K562 (cell line): ENCODE results near the gene CXCL1. TPM values are rescaled to one million over a fixed set of nuclear protein-coding genes. Genes with fewer than 3 reads are reported as not detected.

Source experiments
- ATAC-seq: fragments of 200-7000 bp; cut with Tn5 transposase; 3 replicates; pipeline ENCODE4 v1.9.1; 2020; ENCODE audit warnings: moderate library complexity
- BruUV-seq: library from RNA; stranded (reverse); fragments of 400-500 nt; replicated peaks from 2 replicates; lab custom pipeline; 2021; lab: Mats Ljungman, UMichigan
- CTCF ChIA-PET: fragments of 300-600 bp; formaldehyde crosslinking; extraction: SDS; loops from one replicate; lab custom pipeline; 2021; ENCODE audit warnings: low intra/inter-chr PET ratio; lab: Yijun Ruan, JAX
- POLR2A ChIA-PET: fragments of 300-600, 350-650 bp; sonication (Branson Sonifier 250); formaldehyde crosslinking; extraction: SDS; loops from one replicate; lab custom pipeline; 2021; ENCODE audit warnings: antibody characterized with exemption, inconsistent platforms; lab: Yijun Ruan, JAX
- DNase-seq, 4 experiments: peaks; one replicate each; pipeline versions ENCODE4 v3.0.0 to v3.0.0-alpha.2; 2011 to 2018; ENCODE audit warnings: low spot score in 3 of 4, mixed read lengths in 3 of 4; ENCODE audit errors: extremely low read depth in 1 of 4
- FAIRE-seq: peaks from 2 replicates; lab custom pipeline; 2011; peaks lifted over from hg19 to GRCh38; lab: Jason Lieb, UNC
- H2AFZ ChIP-seq: 2 replicates; pipeline ENCODE4 v1.6.0; 2011; ENCODE audit warnings: low read depth, low read length, control low read depth, inconsistent platforms
- H3K27ac ChIP-seq: fragments of 200-600 bp; 3 replicates; pipeline ENCODE4 v1.8.0; 2011; ENCODE audit warnings: low read depth, mild to moderate bottlenecking, control low read depth, inconsistent platforms, low read length, moderate library complexity, mixed read lengths; ENCODE audit errors: extremely low read depth
- H3K27me3 ChIP-seq, 2 experiments: fragments of 300-600 bp in 1 of 2; 2 replicates in 1 of 2; 3 replicates in 1 of 2; pipeline versions ENCODE4 v1.6.0 to v1.8.0; 2011; ENCODE audit warnings: inconsistent platforms in 2 of 2, low read length in 2 of 2, mild to moderate bottlenecking in 1 of 2, mixed read lengths in 1 of 2, moderate library complexity in 1 of 2; ENCODE audit not compliant: control insufficient read depth in 2 of 2, insufficient read depth in 2 of 2
- H3K36me3 ChIP-seq: fragments of 300-600 bp; 3 replicates; pipeline ENCODE4 v1.8.0; 2011; ENCODE audit warnings: mild to moderate bottlenecking, low read length, inconsistent platforms; ENCODE audit not compliant: control insufficient read depth, insufficient read depth
- H3K4me1 ChIP-seq, 2 experiments: fragments of 200-600 bp in 1 of 2; replicated peaks in 1 of 2; 2 replicates in 1 of 2; 3 replicates in 1 of 2; pipeline versions ENCODE4 v1.5.1 to v1.8.0; 2011; ENCODE audit warnings: inconsistent platforms in 2 of 2, low read length in 2 of 2, mild to moderate bottlenecking in 1 of 2, mixed read lengths in 1 of 2, moderate library complexity in 1 of 2; ENCODE audit not compliant: control insufficient read depth in 2 of 2, insufficient read depth in 2 of 2
- H3K4me2 ChIP-seq: 2 replicates; pipeline ENCODE4 v1.6.1; 2011; ENCODE audit warnings: low read length, control low read depth, inconsistent platforms, mixed read lengths; ENCODE audit not compliant: insufficient read depth
- H3K4me3 ChIP-seq: fragments of 200-600 bp; sonication (generic), shearing (Covaris generic); 2 replicates; pipeline ENCODE4 v1.5.1; 2016; ENCODE audit warnings: control low read depth, inconsistent platforms
- H3K79me2 ChIP-seq: fragments of 200-600 bp; 3 replicates; pipeline ENCODE4 v1.8.0; 2011; ENCODE audit warnings: low read length, inconsistent platforms; ENCODE audit not compliant: control insufficient read depth, insufficient read depth
- H3K9ac ChIP-seq, 2 experiments: 2 replicates each; pipeline versions ENCODE4 v1.6.0 to v1.6.1; 2011; ENCODE audit warnings: low read depth in 2 of 2, low read length in 2 of 2, control low read depth in 1 of 2, inconsistent platforms in 1 of 2, mild to moderate bottlenecking in 1 of 2, mixed read lengths in 1 of 2; ENCODE audit not compliant: insufficient read depth in 1 of 2
- H3K9me1 ChIP-seq: one replicate; pipeline ENCODE4 v1.6.0; 2011; ENCODE audit warnings: inconsistent platforms, mild to moderate bottlenecking, low read length, moderate library complexity; ENCODE audit not compliant: control insufficient read depth, insufficient read depth
- H3K9me3 ChIP-seq: replicated peaks from 2 replicates; pipeline ENCODE4 v1.5.1; 2011; ENCODE audit warnings: low read depth, low read length, inconsistent platforms; ENCODE audit not compliant: control insufficient read depth, insufficient read depth
- H4K20me1 ChIP-seq: replicated peaks from 2 replicates; pipeline ENCODE4 v1.6.1; 2011; ENCODE audit warnings: low read length, inconsistent platforms, mixed read lengths; ENCODE audit not compliant: control insufficient read depth, insufficient read depth
- CBFA2T3 ChIP-seq: fragments of 450-650 bp; IDR thresholded peaks from 2 replicates; pipeline ENCODE4 v1.6.1; 2017
- RAD21 ChIP-seq, 2 experiments: fragments of 250-450 bp in 1 of 2; fragments of 450-650 bp in 1 of 2; sonication (Bioruptor Pico) in 1 of 2; formaldehyde crosslinking in 1 of 2; IDR thresholded peaks in 1 of 2; conservative IDR thresholded peaks in 1 of 2; 2 replicates each; pipeline versions ENCODE4 v1.4.0 to v1.8.0; 2020 to 2022; ENCODE audit warnings: mild to moderate bottlenecking in 2 of 2, moderate library complexity in 1 of 2
- SETDB1 ChIP-seq: IDR thresholded peaks from one replicate; pipeline ENCODE4 v1.6.1; 2012; ENCODE audit warnings: low read length, control low read depth, inconsistent platforms
- ZNF253 ChIP-seq: fragments of 250-450 bp; sonication (Bioruptor Pico); conservative IDR thresholded peaks from 2 replicates; pipeline ENCODE4 v1.6.1; 2021; ENCODE audit warnings: mild to moderate bottlenecking
- WGBS: fragments of 100-300 bp; shearing (Covaris generic); methylation state at CpG from one replicate; pipeline ENCODE4 v1.1.6; 2016; ENCODE audit warnings: low coverage, mixed read lengths; ENCODE audit not compliant: insufficient coverage; ENCODE audit errors: missing lambda C conversion rate; 5-methylcytosine and 5-hydroxymethylcytosine counted together
- in situ Hi-C: fragments of 300-500 bp; cut with MboI; formaldehyde crosslinking; loops from 4 replicates; pipeline ENCODE4 v1.15.0; 2018; ENCODE audit warnings: inconsistent platforms, mixed read lengths
- intact Hi-C: fragments of 100-400 bp; cut with micrococcal nuclease; formaldehyde crosslinking; loops from 2 replicates; pipeline ENCODE4 v1.14.2; 2022
- polyA plus RNA-seq, 8 experiments: library from polyadenylated mRNA; depleted of rRNA in 4 of 8; stranded (reverse) in 5 of 8; unstranded in 3 of 8; fragments of >200 nt; fragmentation: Nextera tagmentation in 2 of 8; fragmentation: Illumina TruSeq in 1 of 8; extraction: Ambion mirVana in 2 of 8; extraction: Trizol in 1 of 8; gene quantifications; 2 replicates each; pipeline versions ENCODE4 v1.2.1 to v1.2.3, GENCODE V29; 2011 to 2014; ENCODE audit warnings: inconsistent platforms in 1 of 8, missing spikeins in 1 of 8
- total RNA-seq, 7 experiments: library from RNA; depleted of rRNA in 6 of 7; stranded (reverse); fragments of >200 nt in 6 of 7; fragmentation: Illumina TruSeq in 2 of 7; extraction: Trizol in 2 of 7; gene quantifications; 2 replicates each; pipeline versions ENCODE4 v1.2.1 to v1.2.3, GENCODE V29; 2011 to 2021; ENCODE audit warnings: low replicate concordance in 1 of 7

The CXCL1 gene
- total and polyA plus RNA-seq, 9 of the 15 experiments (the other 6 are each of a cell fraction or from before 2014, with no cell fraction given) = 0.07 to 2.2 (median 0.32) TPM; not detected in 3

GRCh38 chr4:73866246-73866645 is 2.9 kb upstream of the CXCL1 start:
- FAIRE-seq (no peak), DNase-seq (no peak), ATAC-seq (no peak)
- TF ChIP-seq SETDB1 = no peak
- 0 out of 2 replicates have a peak, but pooled peaks have one; percentile 19 for TF ChIP-seq CBFA2T3
- Histone ChIP-seq H3K9ac (no peak overlapping the region), H3K4me3 (no peak overlapping the region), H3K9me3 (no peaks in the 10 kb centered on the region), H3K27me3 (no peaks in the 10 kb centered on the region), H3K4me1 (peaks cover 9 to 11% of the 10 kb centered on the region in 2 experiments; a peak in 4 of 5 replicates), H3K36me3 (no peaks in the 10 kb centered on the region), H2AFZ (no peak overlapping the region), H3K4me2 (no peak overlapping the region), H3K79me2 (no peaks in the 10 kb centered on the region), H3K9me1 (no peaks in the 10 kb centered on the region), H3K27ac (no peak overlapping the region), H4K20me1 (no peaks in the 10 kb centered on the region)
- WGBS = 18% methylated on average over 2 of the region's 2 CpGs
- ChIA-PET POLR2A (no interaction called here), CTCF (no interaction called here)
- no TSS peak for BruUV-seq
- in situ Hi-C loops (no loop called here), intact Hi-C loops (loop anchor here (5.0 kb wide), 1 partner anchor 231 kb away; the partner anchor contains the start of gene CXCL2)

- no peaks in the 10 kb centered on the region for H3K9me1 ChIP-seq
- DNase-seq = peak in 2 of 4 experiments; percentile 16 to 19
- H3K36me3 ChIP-seq = no peaks in the 10 kb centered on the region
- H4K20me1 ChIP-seq = no peaks in the 10 kb centered on the region
- CTCF ChIA-PET = interaction anchor here (0.7 kb wide), 1 partner anchor 25 kb away, joined by 4 read pairs; no protein-coding TSS in a partner anchor
- 41% methylated on average over 3 of the region's 3 CpGs for WGBS
- no peak overlapping the region for H3K4me2 ChIP-seq
- 0 out of 2 replicates have a peak overlapping the region, but pooled peaks have one; percentile 89 for H2AFZ ChIP-seq
- intact Hi-C loops (loop anchor here (2.0 to 5.0 kb wide), 3 partner anchors 55 to 230 kb away; partner anchors contain the start of genes CXCL2 and CXCL3), in situ Hi-C loops (no loop called here)
- no peaks in the 10 kb centered on the region for H3K79me2 ChIP-seq
- no peak overlapping the region for H3K4me3 ChIP-seq
- H3K27ac ChIP-seq = no peak overlapping the region
- TF ChIP-seq RAD21 (CRISPR knock-in tag; conservative IDR thresholded peaks at IDR 0.05 in 1 of 2, IDR thresholded peaks at IDR 0.05 in 1 of 2) (peak in 1 of 2 experiments; percentile 36; a peak in 2 of 4 replicates), ZNF253 (CRISPR knock-in tag) (no peak)
- no peaks in the 10 kb centered on the region for H3K9me3 ChIP-seq
- ATAC-seq = no peak
- POLR2A ChIA-PET = interaction anchor here (0.6 to 0.7 kb wide), 2 partner anchors 9 to 14 kb away, joined by 3 to 4 read pairs; no protein-coding TSS in a partner anchor
- peaks cover 9 to 11% of the 10 kb centered on the region in 2 experiments; a peak in 4 of 5 replicates for H3K4me1 ChIP-seq
- no TSS peak for BruUV-seq
- H3K9ac ChIP-seq = no peak overlapping the region
- H3K27me3 ChIP-seq = no peaks in the 10 kb centered on the region
- FAIRE-seq = no peak
Measured at GRCh38 chr4:73867783-73868182, 1.4 kb upstream of the CXCL1 start.
